ENCODE measurements around the gene HOOK1.
"Not testable (repeated sequence)": the region's sequence is repeated elsewhere in the genome, so short reads cannot be mapped to it uniquely, and the experiment has no call there.

Gene HOOK1

GRCh38 chr1:59897165-59897564 lies 82.4 kb downstream of the HOOK1 start:
- DNase-seq = no peak

- no peak for DNase-seq
Observed at GRCh38 chr1:59898927-59899326, 84.2 kb downstream of the HOOK1 start.

GRCh38 chr1:59900640-59901039 lies 85.9 kb downstream of the HOOK1 start:
- no peak for DNase-seq

- no peak for DNase-seq
Observed at GRCh38 chr1:59901770-59902388, 87.1 kb downstream of the HOOK1 start.

- DNase-seq = peak; percentile 52
Observed at GRCh38 chr1:59903141-59903754, 88.5 kb downstream of the HOOK1 start.

- no peak for DNase-seq
Observed at GRCh38 chr1:59906931-59907330, 92.2 kb downstream of the HOOK1 start.

GRCh38 chr1:59908084-59908483 lies 93.3 kb downstream of the HOOK1 start:
- no peak for DNase-seq

- no peak for DNase-seq
Observed at GRCh38 chr1:59908682-59909081, 93.9 kb downstream of the HOOK1 start.

GRCh38 chr1:59914791-59915286 lies 100.1 kb downstream of the HOOK1 start:
- not testable (repeated sequence) for DNase-seq

- DNase-seq = no peak
Observed at GRCh38 chr1:59915516-59915915, 100.8 kb downstream of the HOOK1 start.

GRCh38 chr1:59917026-59917784 lies 102.5 kb downstream of the HOOK1 start:
- no peak for DNase-seq

- no peak for DNase-seq
Observed at GRCh38 chr1:59917785-59918180, 103.0 kb downstream of the HOOK1 start.

- no peak for DNase-seq
Observed at GRCh38 chr1:59919746-59920145, 105.0 kb downstream of the HOOK1 start.

GRCh38 chr1:59921258-59921899 lies 106.6 kb downstream of the HOOK1 start:
- DNase-seq = not testable (repeated sequence)

GRCh38 chr1:59924653-59925052 lies 109.9 kb downstream of the HOOK1 start:
- DNase-seq = no peak

Measured in inflammatory macrophage treated with lipopolysaccharide for 4 hours (primary cell).